ENCODE measurements around the gene FXR2.
A peak's percentile ranks its signal among the peaks of the same experiment; 100 is the strongest.

The FXR2 gene

DNA sequence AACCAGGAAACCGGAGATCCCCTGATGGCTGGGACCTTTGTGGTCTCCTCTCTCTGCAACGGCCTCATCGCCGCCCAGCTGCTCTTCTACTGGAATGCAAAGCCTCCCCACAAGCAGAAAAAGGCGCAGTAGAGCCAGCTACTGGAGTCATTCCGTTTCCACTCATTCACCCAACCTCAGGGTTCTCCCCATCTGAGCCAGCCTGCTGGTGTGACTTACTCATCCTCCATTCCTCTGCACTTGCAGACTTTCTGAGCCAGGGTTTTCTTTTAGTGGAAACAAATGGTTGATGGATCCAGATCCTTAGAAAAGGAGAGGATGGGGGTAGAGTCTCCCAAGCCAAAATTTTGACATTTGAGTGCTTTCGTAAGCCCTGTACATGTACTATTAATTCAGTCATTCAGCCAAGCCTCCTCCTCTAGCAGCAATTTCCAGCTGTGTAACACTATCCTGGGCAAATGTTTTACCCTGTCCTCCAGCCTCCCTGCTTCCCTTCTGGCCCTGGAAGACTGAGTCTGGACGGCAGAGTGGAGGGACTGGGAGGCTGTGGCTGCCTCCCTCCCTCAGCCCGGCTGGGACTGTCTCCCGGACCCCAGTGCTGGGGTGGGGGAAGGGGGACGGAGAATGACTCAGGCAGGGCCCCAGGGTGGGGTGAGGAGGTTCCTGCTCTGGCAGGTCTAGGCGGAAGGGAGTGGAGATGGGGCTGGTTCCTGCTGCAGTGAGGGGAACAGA, 27.1 kb downstream of the FXR2 start:
- no peak for DNase-seq

- no peak for DNase-seq
These were observed 27.9 kb downstream of the FXR2 start for GRCh38 chr17:7586673-7587419.

- DNase-seq: peak; percentile 94
These were observed 31.2 kb downstream of the FXR2 start, which contains the start of gene MPDU1 for GRCh38 chr17:7583253-7584109. Gene MPDU1 (plus strand): TSS chr17:7583852. CDS start chr17:7583863, 11 bp downstream.

GRCh38 chr17:7582396-7583252, 32.1 kb downstream of the FXR2 start:
- DNase-seq: no peak

- DNase-seq: no peak
These were observed 33.8 kb downstream of the FXR2 start for GRCh38 chr17:7580604-7581575.

- no peak for DNase-seq
These were observed 34.7 kb downstream of the FXR2 start for GRCh38 chr17:7579834-7580603.

DNA sequence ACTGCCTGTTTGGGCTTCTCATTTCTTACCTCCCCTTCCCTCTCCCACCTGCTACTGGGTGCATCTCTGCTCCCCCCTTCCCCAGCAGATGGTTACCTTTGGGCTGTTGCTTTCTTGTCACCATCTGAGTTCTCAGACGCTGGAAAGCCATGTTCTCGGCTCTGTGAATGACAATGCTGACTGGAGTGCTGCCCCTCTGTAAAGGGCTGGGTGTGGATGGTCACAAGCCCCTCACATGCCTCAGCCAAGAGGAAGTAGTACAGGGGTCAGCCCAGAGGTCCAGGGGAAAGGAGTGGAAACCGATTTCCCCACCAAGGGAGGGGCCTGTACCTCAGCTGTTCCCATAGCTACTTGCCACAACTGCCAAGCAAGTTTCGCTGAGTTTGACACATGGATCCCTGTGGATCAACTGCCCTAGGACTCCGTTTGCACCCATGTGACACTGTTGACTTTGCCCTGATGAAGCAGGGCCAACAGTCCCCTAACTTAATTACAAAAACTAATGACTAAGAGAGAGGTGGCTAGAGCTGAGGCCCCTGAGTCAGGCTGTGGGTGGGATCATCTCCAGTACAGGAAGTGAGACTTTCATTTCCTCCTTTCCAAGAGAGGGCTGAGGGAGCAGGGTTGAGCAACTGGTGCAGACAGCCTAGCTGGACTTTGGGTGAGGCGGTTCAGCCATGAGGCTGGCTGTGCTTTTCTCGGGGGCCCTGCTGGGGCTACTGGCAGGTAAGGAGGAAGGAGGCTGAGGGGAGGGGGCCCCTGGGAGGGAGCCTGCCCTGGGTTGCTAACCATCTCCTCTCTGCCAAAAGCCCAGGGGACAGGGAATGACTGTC, 35.5 kb downstream of the FXR2 start, which contains the start of gene CD68:
CD68 (plus strand) TSS at position 638 of the 833 bp plus-strand sequence; CDS start at position 678, 40 bp downstream.
- peak; percentile 77 for DNase-seq

GRCh38 chr17:7577327-7578199, 37.1 kb downstream of the FXR2 start:
- no peak for DNase-seq

DNA sequence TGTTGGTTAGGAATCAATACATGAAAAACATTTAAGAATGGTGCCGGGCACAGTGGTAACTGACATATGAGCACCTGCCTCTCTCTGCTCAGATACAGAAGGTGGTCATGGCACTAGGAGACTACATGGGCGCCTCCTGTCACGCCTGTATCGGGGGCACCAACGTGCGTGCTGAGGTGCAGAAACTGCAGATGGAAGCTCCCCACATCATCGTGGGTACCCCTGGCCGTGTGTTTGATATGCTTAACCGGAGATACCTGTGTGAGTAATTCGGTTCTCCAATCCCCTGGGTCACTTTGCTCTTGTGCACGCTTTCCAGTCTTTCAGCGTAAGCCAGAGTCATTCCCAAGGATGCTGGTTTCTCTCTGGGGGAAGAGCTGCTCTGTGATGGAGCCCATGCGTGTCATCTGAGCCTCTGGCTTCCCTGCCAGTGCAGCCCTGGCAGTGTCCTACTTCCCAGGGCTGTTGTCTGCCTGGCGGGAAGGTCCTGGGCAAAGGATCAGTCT, 38.2 kb downstream of the FXR2 start:
- DNase-seq: no peak

GRCh38 chr17:7575959-7576358, 38.7 kb downstream of the FXR2 start:
- no peak for DNase-seq

- DNase-seq: no peak
These were observed 39.2 kb downstream of the FXR2 start for GRCh38 chr17:7575481-7575883.

- no peak for DNase-seq
These were observed 40.3 kb downstream of the FXR2 start for GRCh38 chr17:7574176-7574953.

DNA sequence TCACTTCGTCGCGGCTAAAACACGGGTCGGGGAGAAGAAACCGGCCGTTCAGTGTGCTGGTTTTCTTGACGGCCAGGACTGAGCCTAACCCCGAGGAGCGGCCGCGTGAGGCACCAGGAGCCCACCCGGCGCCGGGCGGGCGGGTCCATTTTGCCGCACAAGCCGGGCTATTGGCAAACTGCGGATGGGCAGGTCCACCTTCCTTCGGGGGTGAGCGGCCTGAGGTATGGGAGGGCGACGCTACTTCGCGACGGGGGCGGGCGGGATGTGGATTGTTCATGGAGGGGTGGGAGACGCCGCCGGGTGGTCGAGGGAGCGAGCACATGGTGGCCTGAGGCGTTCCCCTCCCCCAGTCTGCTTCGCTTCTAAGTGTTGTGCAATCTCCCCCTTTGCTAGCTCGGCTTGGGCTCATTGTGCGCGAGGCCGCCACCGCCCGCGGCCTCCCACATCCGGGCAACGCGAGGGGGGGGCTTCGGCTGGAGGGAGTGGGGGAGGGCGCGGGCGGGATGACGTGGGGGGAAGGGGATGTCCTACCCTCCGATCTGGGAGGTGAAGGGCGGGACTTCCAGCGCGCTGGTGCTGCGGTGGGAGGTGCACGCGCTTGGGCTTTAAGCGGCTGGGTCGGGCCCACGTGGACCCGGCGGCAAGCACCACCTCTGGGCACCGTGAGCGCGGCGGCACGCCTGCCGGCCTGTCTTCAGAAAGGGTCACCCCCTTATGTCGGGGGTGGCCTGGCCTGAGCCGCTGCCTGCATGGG, 41.2 kb downstream of the FXR2 start:
- DNase-seq: peak; percentile 91

DNA sequence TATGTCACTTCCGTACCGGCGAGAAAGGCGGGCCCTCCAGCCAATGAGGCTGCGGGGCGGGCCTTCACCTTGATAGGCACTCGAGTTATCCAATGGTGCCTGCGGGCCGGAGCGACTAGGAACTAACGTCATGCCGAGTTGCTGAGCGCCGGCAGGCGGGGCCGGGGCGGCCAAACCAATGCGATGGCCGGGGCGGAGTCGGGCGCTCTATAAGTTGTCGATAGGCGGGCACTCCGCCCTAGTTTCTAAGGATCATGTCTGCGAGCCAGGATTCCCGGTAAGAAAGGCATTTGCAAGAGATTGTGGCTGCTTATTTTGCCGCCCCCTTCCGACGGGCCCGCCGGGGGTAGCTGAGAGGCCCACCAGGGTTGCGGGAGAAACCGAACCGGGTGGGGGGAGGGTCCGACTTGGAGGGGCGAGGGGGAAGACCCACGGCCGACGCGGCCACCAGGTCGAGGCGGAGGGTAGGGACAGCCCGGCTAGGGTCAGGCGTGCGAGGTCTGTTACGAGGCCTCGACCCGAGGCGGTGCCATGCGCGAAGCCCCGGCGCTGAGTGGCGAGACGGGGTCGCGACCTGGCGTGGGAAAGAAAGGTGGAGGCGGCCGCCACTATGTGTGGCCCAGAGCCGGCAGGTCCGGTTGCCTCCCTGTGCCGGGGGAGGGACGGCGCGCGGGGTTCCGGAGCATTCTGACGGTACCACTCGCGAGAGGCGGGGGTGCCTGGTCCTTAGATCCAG, 41.9 kb downstream of the FXR2 start:
- peak; percentile 99 for DNase-seq

DNA sequence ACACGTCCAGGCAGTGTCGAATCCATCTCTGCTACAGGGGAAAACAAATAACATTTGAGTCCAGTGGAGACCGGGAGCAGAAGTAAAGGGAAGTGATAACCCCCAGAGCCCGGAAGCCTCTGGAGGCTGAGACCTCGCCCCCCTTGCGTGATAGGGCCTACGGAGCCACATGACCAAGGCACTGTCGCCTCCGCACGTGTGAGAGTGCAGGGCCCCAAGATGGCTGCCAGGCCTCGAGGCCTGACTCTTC, 42.4 kb downstream of the FXR2 start:
- no peak for DNase-seq

DNA sequence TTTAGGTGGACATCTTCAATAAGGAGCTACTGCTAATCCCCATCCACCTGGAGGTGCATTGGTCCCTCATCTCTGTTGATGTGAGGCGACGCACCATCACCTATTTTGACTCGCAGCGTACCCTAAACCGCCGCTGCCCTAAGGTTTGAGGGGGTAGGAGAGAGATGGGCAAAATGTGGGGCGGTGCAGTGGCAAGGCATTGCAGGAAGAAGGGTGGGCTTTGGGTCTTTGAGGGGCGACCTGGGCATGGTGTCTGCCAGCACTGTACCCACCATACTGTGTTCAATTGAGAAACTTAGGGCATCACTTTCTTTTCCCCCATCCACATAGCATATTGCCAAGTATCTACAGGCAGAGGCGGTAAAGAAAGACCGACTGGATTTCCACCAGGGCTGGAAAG, 44.3 kb downstream of the FXR2 start:
- DNase-seq: no peak

Data from stimulated activated naive CD4-positive, alpha-beta T cell treated with Interleukin-2 at 50 U/mL for 16 hours (primary cell).